SK-N-SH treated with all-trans-retinoic acid at 6 μM for 48 hours (cell line): ENCODE results near the gene RPL35.

ENCODE experiments used
- ARNTL ChIP-seq: fragments of 450-650 bp; formaldehyde crosslinking; IDR thresholded peaks from 2 replicates; pipeline ENCODE4 v1.5.0; 2020; ENCODE audit warnings: low read depth, mild to moderate bottlenecking, moderate library complexity, borderline replicate concordance
- CSDC2 ChIP-seq: fragments of 250-450 bp; sonication (Bioruptor Pico); IDR thresholded peaks from 2 replicates; pipeline ENCODE4 v1.5.0; 2020; ENCODE audit warnings: mild to moderate bottlenecking, moderate library complexity
- ESRRG ChIP-seq: fragments of 250-450 bp; sonication (Bioruptor Pico); IDR thresholded peaks from 2 replicates; pipeline ENCODE4 v1.6.1; 2021; ENCODE audit warnings: mild to moderate bottlenecking
- GLIS3 ChIP-seq: fragments of 250-450 bp; sonication (Bioruptor Pico); IDR thresholded peaks from 2 replicates; pipeline ENCODE4 v1.5.0; 2020; ENCODE audit warnings: mild to moderate bottlenecking, moderate library complexity
- OSR1 ChIP-seq: fragments of 250-450 bp; sonication (Bioruptor Pico); IDR thresholded peaks from 2 replicates; pipeline ENCODE4 v1.8.0; 2022; ENCODE audit warnings: moderate library complexity, mild to moderate bottlenecking, inconsistent platforms
- PPARA ChIP-seq: fragments of 250-450 bp; sonication (Bioruptor Pico); IDR thresholded peaks from 2 replicates; pipeline ENCODE4 v1.5.0; 2020; ENCODE audit warnings: mild to moderate bottlenecking, borderline replicate concordance
- RARB ChIP-seq: fragments of 250-450 bp; sonication (Bioruptor Pico); IDR thresholded peaks from 2 replicates; pipeline ENCODE4 v1.8.0; 2021; ENCODE audit warnings: mild to moderate bottlenecking, moderate library complexity
- TCF4 ChIP-seq: fragments of 250-450 bp; sonication (Bioruptor Pico); IDR thresholded peaks from 2 replicates; pipeline ENCODE4 v1.8.0; 2021; ENCODE audit warnings: mild to moderate bottlenecking, moderate library complexity, borderline replicate concordance
- ZFP3 ChIP-seq: fragments of 250-450 bp; sonication (Bioruptor Pico); IDR thresholded peaks from 2 replicates; pipeline ENCODE4 v1.5.0; 2020; ENCODE audit warnings: mild to moderate bottlenecking, moderate library complexity
- ZFP30 ChIP-seq: fragments of 450-650 bp; formaldehyde crosslinking; IDR thresholded peaks from 2 replicates; pipeline ENCODE4 v1.5.0; 2022; ENCODE audit warnings: mild to moderate bottlenecking, moderate library complexity
- ZNF565 ChIP-seq: fragments of 450-650 bp; formaldehyde crosslinking; conservative IDR thresholded peaks from 2 replicates; pipeline ENCODE4 v1.5.0; 2020; ENCODE audit warnings: low read depth, mild to moderate bottlenecking, moderate library complexity
- ZNF8 ChIP-seq: fragments of 450-650 bp; formaldehyde crosslinking; IDR thresholded peaks from 2 replicates; pipeline ENCODE4 v1.5.0; 2020; ENCODE audit warnings: mild to moderate bottlenecking, moderate library complexity
- TF ChIP-seq, protein P1 (sequence below): fragments of 250-450 bp; sonication (Bioruptor Pico); IDR thresholded peaks from 2 replicates; pipeline ENCODE4 v1.8.0; 2020; ENCODE audit warnings: mild to moderate bottlenecking, moderate library complexity, borderline replicate concordance
- TF ChIP-seq, protein P2 (sequence below): fragments of 250-450 bp; sonication (Bioruptor Pico); IDR thresholded peaks from 2 replicates; pipeline ENCODE4 v1.5.0; 2020; ENCODE audit warnings: mild to moderate bottlenecking, moderate library complexity

DNA sequence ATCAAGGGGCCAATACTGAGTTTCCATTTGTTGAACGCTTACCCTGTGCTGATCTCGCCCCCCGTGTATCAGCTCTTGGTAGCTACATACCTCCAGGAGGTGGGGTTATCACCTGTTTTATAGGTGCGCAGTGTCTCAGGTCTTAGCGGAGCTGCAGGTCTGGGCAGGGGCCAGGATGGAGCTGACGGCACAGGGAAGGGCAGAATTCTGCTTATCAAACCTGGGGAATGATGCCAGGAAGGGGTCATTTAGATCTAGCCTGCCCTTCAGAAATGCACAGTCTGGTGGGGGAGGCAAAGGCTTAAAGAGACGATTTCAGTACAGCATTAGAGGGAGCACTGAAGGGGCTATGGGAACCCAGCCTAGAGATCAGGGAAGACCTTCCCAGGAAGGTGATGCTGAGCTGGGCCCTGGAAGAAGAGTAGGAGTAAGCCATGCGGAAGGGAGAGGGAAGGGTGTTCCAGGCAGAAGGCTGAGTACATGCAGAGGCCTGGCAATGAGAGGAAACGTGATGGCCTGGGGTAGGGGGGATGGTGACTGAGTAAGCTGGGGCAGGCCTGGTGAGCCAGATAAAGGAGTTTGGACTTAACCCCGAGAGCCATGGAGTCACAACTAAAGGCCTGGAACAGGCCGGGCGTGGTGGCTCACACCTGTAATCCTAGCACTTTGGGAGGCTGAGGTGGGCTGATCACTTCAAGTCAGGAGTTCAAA lies 53.4 kb downstream of the RPL35 start:
- TF ChIP-seq ZFP30 (CRISPR knock-in tag) (no peak), RARB (CRISPR knock-in tag) (no peak), CSDC2 (CRISPR knock-in tag) (no peak), ZFP3 (no peak), ARNTL (CRISPR knock-in tag) (no peak), ZNF565 (no peak), TCF4 (no peak), ESRRG (CRISPR knock-in tag) (no peak), ZNF8 (CRISPR knock-in tag) (no peak), OSR1 (CRISPR knock-in tag) (no peak), GLIS3 (CRISPR knock-in tag) (no peak), PPARA (CRISPR knock-in tag) (no peak)
- TF ChIP-seq, protein P1, sequence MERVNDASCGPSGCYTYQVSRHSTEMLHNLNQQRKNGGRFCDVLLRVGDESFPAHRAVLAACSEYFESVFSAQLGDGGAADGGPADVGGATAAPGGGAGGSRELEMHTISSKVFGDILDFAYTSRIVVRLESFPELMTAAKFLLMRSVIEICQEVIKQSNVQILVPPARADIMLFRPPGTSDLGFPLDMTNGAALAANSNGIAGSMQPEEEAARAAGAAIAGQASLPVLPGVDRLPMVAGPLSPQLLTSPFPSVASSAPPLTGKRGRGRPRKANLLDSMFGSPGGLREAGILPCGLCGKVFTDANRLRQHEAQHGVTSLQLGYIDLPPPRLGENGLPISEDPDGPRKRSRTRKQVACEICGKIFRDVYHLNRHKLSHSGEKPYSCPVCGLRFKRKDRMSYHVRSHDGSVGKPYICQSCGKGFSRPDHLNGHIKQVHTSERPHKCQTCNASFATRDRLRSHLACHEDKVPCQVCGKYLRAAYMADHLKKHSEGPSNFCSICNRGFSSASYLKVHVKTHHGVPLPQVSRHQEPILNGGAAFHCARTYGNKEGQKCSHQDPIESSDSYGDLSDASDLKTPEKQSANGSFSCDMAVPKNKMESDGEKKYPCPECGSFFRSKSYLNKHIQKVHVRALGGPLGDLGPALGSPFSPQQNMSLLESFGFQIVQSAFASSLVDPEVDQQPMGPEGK (CRISPR knock-in tag), result no peak
- TF ChIP-seq, protein P2, sequence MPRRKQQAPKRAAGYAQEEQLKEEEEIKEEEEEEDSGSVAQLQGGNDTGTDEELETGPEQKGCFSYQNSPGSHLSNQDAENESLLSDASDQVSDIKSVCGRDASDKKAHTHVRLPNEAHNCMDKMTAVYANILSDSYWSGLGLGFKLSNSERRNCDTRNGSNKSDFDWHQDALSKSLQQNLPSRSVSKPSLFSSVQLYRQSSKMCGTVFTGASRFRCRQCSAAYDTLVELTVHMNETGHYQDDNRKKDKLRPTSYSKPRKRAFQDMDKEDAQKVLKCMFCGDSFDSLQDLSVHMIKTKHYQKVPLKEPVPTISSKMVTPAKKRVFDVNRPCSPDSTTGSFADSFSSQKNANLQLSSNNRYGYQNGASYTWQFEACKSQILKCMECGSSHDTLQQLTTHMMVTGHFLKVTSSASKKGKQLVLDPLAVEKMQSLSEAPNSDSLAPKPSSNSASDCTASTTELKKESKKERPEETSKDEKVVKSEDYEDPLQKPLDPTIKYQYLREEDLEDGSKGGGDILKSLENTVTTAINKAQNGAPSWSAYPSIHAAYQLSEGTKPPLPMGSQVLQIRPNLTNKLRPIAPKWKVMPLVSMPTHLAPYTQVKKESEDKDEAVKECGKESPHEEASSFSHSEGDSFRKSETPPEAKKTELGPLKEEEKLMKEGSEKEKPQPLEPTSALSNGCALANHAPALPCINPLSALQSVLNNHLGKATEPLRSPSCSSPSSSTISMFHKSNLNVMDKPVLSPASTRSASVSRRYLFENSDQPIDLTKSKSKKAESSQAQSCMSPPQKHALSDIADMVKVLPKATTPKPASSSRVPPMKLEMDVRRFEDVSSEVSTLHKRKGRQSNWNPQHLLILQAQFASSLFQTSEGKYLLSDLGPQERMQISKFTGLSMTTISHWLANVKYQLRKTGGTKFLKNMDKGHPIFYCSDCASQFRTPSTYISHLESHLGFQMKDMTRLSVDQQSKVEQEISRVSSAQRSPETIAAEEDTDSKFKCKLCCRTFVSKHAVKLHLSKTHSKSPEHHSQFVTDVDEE (CRISPR knock-in tag), result no peak
